Lower leg skin (tissue), 3 donors: ENCODE data around the gene ANKRD39.

Experiments used
- POLR2A ChIP-seq, 2 donors: fragments of 450-650 bp; IDR thresholded peaks; one replicate each; pipeline ENCODE4 v1.6.1; 2016 to 2017; ENCODE audit warnings: antibody characterized with exemption in 2 of 2, mild to moderate bottlenecking in 1 of 2, moderate library complexity in 1 of 2
- TF ChIP-seq, protein P1 (sequence below), 3 donors: fragments of 450-650 bp; IDR thresholded peaks; one replicate each; pipeline ENCODE4 v1.5.1; 2016; ENCODE audit warnings: antibody characterized with exemption in 3 of 3, mild to moderate bottlenecking in 3 of 3, moderate library complexity in 2 of 3

DNA sequence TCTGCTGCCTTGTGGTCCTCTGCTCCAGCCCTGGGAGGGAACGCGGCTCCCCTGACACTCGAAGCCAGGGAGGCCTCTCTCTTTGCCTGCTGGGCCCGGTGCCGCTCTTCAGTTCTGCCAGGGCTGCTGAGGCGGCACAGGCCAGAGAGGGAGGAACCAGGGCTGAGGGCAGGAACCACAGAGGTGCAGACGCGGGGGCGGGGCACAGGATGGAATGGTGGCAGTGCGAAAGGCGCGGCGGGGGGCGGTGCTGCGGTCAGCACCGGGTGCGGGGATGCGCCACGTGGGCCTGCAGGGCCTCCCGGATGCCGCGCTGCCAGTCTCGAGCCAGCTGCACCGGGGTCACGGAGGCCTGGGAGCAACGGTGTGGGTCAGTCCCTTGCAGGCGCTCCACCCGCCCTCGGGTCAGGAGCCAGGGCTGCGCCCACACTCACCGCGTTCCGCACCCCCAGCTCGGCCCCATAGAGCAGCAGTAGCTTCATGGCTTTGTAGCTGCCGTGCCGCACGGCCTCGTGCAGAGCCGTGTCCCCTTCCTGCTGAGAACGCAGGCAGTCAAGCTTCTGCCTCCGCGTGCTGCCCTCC, 18.4 kb downstream of the ANKRD39 start:
- TF ChIP-seq POLR2A (IDR thresholded peaks at IDR 0.05): no peak
- TF ChIP-seq, protein P1, sequence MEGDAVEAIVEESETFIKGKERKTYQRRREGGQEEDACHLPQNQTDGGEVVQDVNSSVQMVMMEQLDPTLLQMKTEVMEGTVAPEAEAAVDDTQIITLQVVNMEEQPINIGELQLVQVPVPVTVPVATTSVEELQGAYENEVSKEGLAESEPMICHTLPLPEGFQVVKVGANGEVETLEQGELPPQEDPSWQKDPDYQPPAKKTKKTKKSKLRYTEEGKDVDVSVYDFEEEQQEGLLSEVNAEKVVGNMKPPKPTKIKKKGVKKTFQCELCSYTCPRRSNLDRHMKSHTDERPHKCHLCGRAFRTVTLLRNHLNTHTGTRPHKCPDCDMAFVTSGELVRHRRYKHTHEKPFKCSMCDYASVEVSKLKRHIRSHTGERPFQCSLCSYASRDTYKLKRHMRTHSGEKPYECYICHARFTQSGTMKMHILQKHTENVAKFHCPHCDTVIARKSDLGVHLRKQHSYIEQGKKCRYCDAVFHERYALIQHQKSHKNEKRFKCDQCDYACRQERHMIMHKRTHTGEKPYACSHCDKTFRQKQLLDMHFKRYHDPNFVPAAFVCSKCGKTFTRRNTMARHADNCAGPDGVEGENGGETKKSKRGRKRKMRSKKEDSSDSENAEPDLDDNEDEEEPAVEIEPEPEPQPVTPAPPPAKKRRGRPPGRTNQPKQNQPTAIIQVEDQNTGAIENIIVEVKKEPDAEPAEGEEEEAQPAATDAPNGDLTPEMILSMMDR (IDR thresholded peaks at IDR 0.05): no peak
